H1 (cell line): ENCODE data around the gene FCF1. TPM values are rescaled to one million over a fixed set of nuclear protein-coding genes. Genes with fewer than 3 reads are reported as not detected.

Source experiments
- BRCA1 ChIP-seq: IDR thresholded peaks from 2 replicates; pipeline ENCODE4 v1.6.1; 2012; ENCODE audit warnings: low read depth, low read length, improper control_type of control experiment
- CBX5 ChIP-seq: fragments of 300-800, 300-1000 bp; sonication (generic); IDR thresholded peaks from 2 replicates; pipeline ENCODE4 v1.7.1; 2016; ENCODE audit warnings: antibody characterized with exemption, low read length, low read depth
- RAD21 ChIP-seq, 2 experiments: IDR thresholded peaks in 1 of 2; conservative IDR thresholded peaks in 1 of 2; 2 replicates each; pipeline ENCODE4 v1.6.1; 2011; ENCODE audit warnings: low read depth in 2 of 2, low read length in 2 of 2, improper control_type of control experiment in 1 of 2, inconsistent platforms in 1 of 2, mild to moderate bottlenecking in 1 of 2, moderate library complexity in 1 of 2
- TBP ChIP-seq: IDR thresholded peaks from 2 replicates; pipeline ENCODE4 v1.6.1; 2011; ENCODE audit warnings: low read depth, low read length, improper control_type of control experiment
- TEAD4 ChIP-seq: IDR thresholded peaks from 2 replicates; pipeline ENCODE4 v1.6.1; 2012; ENCODE audit warnings: low read depth, low read length, inconsistent platforms, mixed read lengths
- polyA plus RNA-seq, 7 experiments: library from polyadenylated mRNA; depleted of rRNA in 3 of 7; stranded (reverse) in 5 of 7; unstranded in 2 of 7; fragments of >200 nt in 5 of 7; fragments of 200-250 nt in 2 of 7; gene quantifications; 1 replicate in 5 of 7; 2 replicates in 1 of 7; 4 replicates in 1 of 7; pipeline versions ENCODE4 v1.2.1 to v1.2.3, GENCODE V29; 2011 to 2013; ENCODE audit warnings: missing spikeins in 2 of 7, mixed read lengths in 2 of 7
- total RNA-seq: library from RNA; stranded (reverse); fragmentation: NEBNext Ultra II Directional; extraction: Animal tissue kit (Norgen Biotek cat#: 25700); gene quantifications from 2 replicates; pipeline ENCODE4 v1.2.1, GENCODE V29; 2021
- TF ChIP-seq, protein P1 (sequence below): IDR thresholded peaks from 2 replicates; pipeline ENCODE4 v1.6.1; 2011; ENCODE audit warnings: low read depth, mild to moderate bottlenecking, low read length; ENCODE audit not compliant: insufficient read depth

FCF1 gene
- total and polyA plus RNA-seq, 2 of the 8 experiments (the other 6 are each of a cell fraction or from before 2014, with no cell fraction given), result 48.1 to 84.3 TPM

DNA sequence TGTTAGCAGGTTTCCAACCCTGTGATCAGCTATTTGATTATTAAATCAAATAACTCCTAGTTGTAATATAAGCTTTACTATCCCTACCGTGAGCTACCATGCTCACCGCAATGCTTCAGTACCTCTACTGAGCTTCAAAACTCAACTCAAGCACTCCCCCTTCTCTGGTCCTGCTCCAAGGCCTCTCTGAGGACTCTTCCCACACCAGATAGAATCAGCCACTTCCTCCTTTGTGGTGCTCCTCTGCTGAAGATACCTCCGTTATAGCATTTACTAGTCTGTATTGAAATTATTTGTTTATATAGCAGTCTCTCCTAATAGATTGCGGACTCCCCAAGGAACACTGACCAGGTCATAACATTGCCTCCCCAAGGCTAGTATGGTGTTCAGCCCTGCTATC lies 17.5 kb upstream of the FCF1 start (continued):
- TF ChIP-seq, protein P1, sequence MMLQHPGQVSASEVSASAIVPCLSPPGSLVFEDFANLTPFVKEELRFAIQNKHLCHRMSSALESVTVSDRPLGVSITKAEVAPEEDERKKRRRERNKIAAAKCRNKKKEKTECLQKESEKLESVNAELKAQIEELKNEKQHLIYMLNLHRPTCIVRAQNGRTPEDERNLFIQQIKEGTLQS, result no peak
- TF ChIP-seq RAD21 (IDR thresholded peaks at IDR 0.05 in 1 of 2, conservative IDR thresholded peaks at IDR 0.05 in 1 of 2; ENCODE audit: low read depth in 2 of 2, low read length in 2 of 2), result no peak
- no peak for TF ChIP-seq TEAD4
- no peak for TF ChIP-seq BRCA1
- TF ChIP-seq CBX5, result no peak
- no peak for TF ChIP-seq TBP
